ENCODE measurements around the gene CHMP4A. TPM values are rescaled to one million over a fixed set of nuclear protein-coding genes. Genes with fewer than 3 reads are reported as not detected.

The CHMP4A gene
- total RNA-seq, 1 donor from 2014 or later = 52.3 TPM

GRCh38 chr14:24179961-24180796 is 33.1 kb downstream of the CHMP4A start:
- DNase-seq (ENCODE audit: extremely low read depth, low read depth, low spot score) = no peak

- DNase-seq (ENCODE audit: extremely low read depth, low read depth, low spot score) = no peak
Observed at GRCh38 chr14:24179294-24179960, 33.9 kb downstream of the CHMP4A start.

- no peak for DNase-seq (ENCODE audit: extremely low read depth, low read depth, low spot score)
Observed at GRCh38 chr14:24178399-24179178, 34.7 kb downstream of the CHMP4A start.

- DNase-seq (ENCODE audit: extremely low read depth, low read depth, low spot score) = no peak
Observed at GRCh38 chr14:24177891-24178290, 35.4 kb downstream of the CHMP4A start.

GRCh38 chr14:24177041-24177825 is 36.1 kb downstream of the CHMP4A start:
- DNase-seq (ENCODE audit: extremely low read depth, low read depth, low spot score) = no peak

- DNase-seq (ENCODE audit: extremely low read depth, low read depth, low spot score) = no peak
Observed at GRCh38 chr14:24176599-24176998, 36.7 kb downstream of the CHMP4A start.

GRCh38 chr14:24172871-24173281 is 40.4 kb downstream of the CHMP4A start:
- DNase-seq (ENCODE audit: extremely low read depth, low read depth, low spot score) = no peak

- no peak for DNase-seq (ENCODE audit: extremely low read depth, low read depth, low spot score)
Observed at GRCh38 chr14:24172261-24172860, 40.9 kb downstream of the CHMP4A start.

- no peak for DNase-seq (ENCODE audit: extremely low read depth, low read depth, low spot score)
Observed at GRCh38 chr14:24171422-24172260, 41.6 kb downstream of the CHMP4A start, which contains the start of gene REC8. REC8 (plus strand) TSS chr14:24172080; CDS start chr14:24172553, 473 bp downstream.

- no peak for DNase-seq (ENCODE audit: extremely low read depth, low read depth, low spot score)
Observed at GRCh38 chr14:24167469-24168114, 45.7 kb downstream of the CHMP4A start.

- no peak for DNase-seq (ENCODE audit: extremely low read depth, low read depth, low spot score)
Observed at GRCh38 chr14:24165785-24166184, 47.5 kb downstream of the CHMP4A start.

- no peak for DNase-seq (ENCODE audit: extremely low read depth, low read depth, low spot score)
Observed at GRCh38 chr14:24164518-24164991, 48.7 kb downstream of the CHMP4A start.

- DNase-seq (ENCODE audit: extremely low read depth, low read depth, low spot score) = no peak
Observed at GRCh38 chr14:24162093-24162492, 51.2 kb downstream of the CHMP4A start.

GRCh38 chr14:24160850-24161804 is 52.2 kb downstream of the CHMP4A start, which contains the start of gene IRF9:
IRF9 (plus strand) TSS chr14:24161265; CDS start chr14:24162145, 880 bp downstream.
- peak; percentile 75 for DNase-seq (ENCODE audit: extremely low read depth, low read depth, low spot score)

GRCh38 chr14:24160499-24160849 is 52.8 kb downstream of the CHMP4A start:
- DNase-seq (ENCODE audit: extremely low read depth, low read depth, low spot score) = no peak

- no peak for DNase-seq (ENCODE audit: extremely low read depth, low read depth, low spot score)
Observed at GRCh38 chr14:24159777-24160498, 53.4 kb downstream of the CHMP4A start.
